ENCODE results near the gene SLC10A1.

- TF ChIP-seq TEAD4 (IDR thresholded peaks at IDR 0.05; ENCODE audit: low read depth, low read length) (no peak), CEBPB (IDR thresholded peaks at IDR 0.05; ENCODE audit: low read depth, low read length) (no peak), CTCF (IDR thresholded peaks at IDR 0.05; ENCODE audit: control extremely low read depth in 1 of 3, insufficient read depth in 1 of 3, low read depth in 1 of 3, low read length in 3 of 3) (no peak), POLR2A (IDR thresholded peaks at IDR 0.05; ENCODE audit: control extremely low read depth in 1 of 2, low read depth in 2 of 2, low read length in 2 of 2) (no peak), EZH2 (IDR thresholded peaks at IDR 0.05; ENCODE audit: low read depth, low read length, severe bottlenecking) (no peak), JUN (IDR thresholded peaks at IDR 0.05; ENCODE audit: low read depth, low read length) (no peak), SIN3A (conservative IDR thresholded peaks at IDR 0.05 in 1 of 2, IDR thresholded peaks at IDR 0.05 in 1 of 2; ENCODE audit: low read depth in 1 of 2, low read length in 2 of 2) (no peak), RNF2 (IDR thresholded peaks at IDR 0.05; ENCODE audit: borderline replicate concordance, low read depth, low read length, missing control alignments, poor library complexity, severe bottlenecking) (no peak)
These were observed 19.2 kb upstream of the SLC10A1 start for GRCh38 chr14:69816216-69816615.

Data from H1 (cell line).